WTC11 (cell line): ENCODE results near the gene RNF126.

ENCODE experiments used
- CTCF ChIP-seq: fragments of 200-600 bp; IDR thresholded peaks from 2 replicates; pipeline ENCODE4 v1.8.0; 2022; ENCODE audit warnings: antibody characterized with exemption
- NR3C1 ChIP-seq: sonication (generic); formaldehyde crosslinking; conservative IDR thresholded peaks from 2 replicates; pipeline ENCODE4 v1.8.1; 2023; ENCODE audit warnings: low read depth, mild to moderate bottlenecking, missing genetic modification reagents

GRCh38 chr19:634975-635652 lies 27.9 kb downstream of the RNF126 start:
- TF ChIP-seq NR3C1 (no peak), CTCF (no peak)
